ENCODE data around the gene HDAC8.
"Not testable (repeated sequence)": the region's sequence is repeated elsewhere in the genome, so short reads cannot be mapped to it uniquely, and the experiment has no call there.

The HDAC8 gene

GRCh38 chrX:72526534-72527508 lies 45.8 kb downstream of the HDAC8 start:
- DNase-seq: no peak

- no peak for DNase-seq
Observed at GRCh38 chrX:72498782-72499181, 73.9 kb downstream of the HDAC8 start.

GRCh38 chrX:72495046-72495445 lies 77.6 kb downstream of the HDAC8 start:
- DNase-seq: no peak

GRCh38 chrX:72492499-72492898 lies 80.1 kb downstream of the HDAC8 start:
- no peak for DNase-seq

GRCh38 chrX:72490221-72490620 lies 82.4 kb downstream of the HDAC8 start:
- DNase-seq: not testable (repeated sequence)

GRCh38 chrX:72487661-72488060 lies 85.0 kb downstream of the HDAC8 start:
- no peak for DNase-seq

- DNase-seq: no peak
Observed at GRCh38 chrX:72479324-72480274, 93.0 kb downstream of the HDAC8 start.

GRCh38 chrX:72478853-72479252 lies 93.8 kb downstream of the HDAC8 start:
- DNase-seq: no peak

- no peak for DNase-seq
Observed at GRCh38 chrX:72478351-72478750, 94.3 kb downstream of the HDAC8 start.

GRCh38 chrX:72477781-72478181 lies 94.9 kb downstream of the HDAC8 start:
- DNase-seq: no peak

- DNase-seq: no peak
Observed at GRCh38 chrX:72477376-72477775, 95.3 kb downstream of the HDAC8 start.

GRCh38 chrX:72475952-72476668 lies 96.5 kb downstream of the HDAC8 start:
- DNase-seq: no peak

- DNase-seq: no peak
Observed at GRCh38 chrX:72475338-72475737, 97.3 kb downstream of the HDAC8 start.

- no peak for DNase-seq
Observed at GRCh38 chrX:72470532-72471223, 102.0 kb downstream of the HDAC8 start.

GRCh38 chrX:72470117-72470516 lies 102.5 kb downstream of the HDAC8 start:
- DNase-seq: no peak

- no peak for DNase-seq
Observed at GRCh38 chrX:72468607-72469006, 104.0 kb downstream of the HDAC8 start.

GRCh38 chrX:72467135-72467534 lies 105.5 kb downstream of the HDAC8 start:
- DNase-seq: no peak

GRCh38 chrX:72466493-72466892 lies 106.2 kb downstream of the HDAC8 start:
- no peak for DNase-seq

- no peak for DNase-seq
Observed at GRCh38 chrX:72465889-72466288, 106.8 kb downstream of the HDAC8 start.

GRCh38 chrX:72461766-72462165 lies 110.9 kb downstream of the HDAC8 start:
- no peak for DNase-seq

GRCh38 chrX:72461288-72461687 lies 111.4 kb downstream of the HDAC8 start:
- DNase-seq: no peak

- no peak for DNase-seq
Observed at GRCh38 chrX:72460715-72461114, 111.9 kb downstream of the HDAC8 start.

Data from NCI-H748 treated with DMSO at 0.1 percent for 48 hours (cell line).